ENCODE results near the gene VPS26A. TPM values are rescaled to one million over a fixed set of nuclear protein-coding genes. Genes with fewer than 3 reads are reported as not detected.
A peak's percentile ranks its signal among the peaks of the same experiment; 100 is the strongest.

Gene VPS26A
- total RNA-seq, 1 experiment from 2014 or later: 44.7 TPM

DNA sequence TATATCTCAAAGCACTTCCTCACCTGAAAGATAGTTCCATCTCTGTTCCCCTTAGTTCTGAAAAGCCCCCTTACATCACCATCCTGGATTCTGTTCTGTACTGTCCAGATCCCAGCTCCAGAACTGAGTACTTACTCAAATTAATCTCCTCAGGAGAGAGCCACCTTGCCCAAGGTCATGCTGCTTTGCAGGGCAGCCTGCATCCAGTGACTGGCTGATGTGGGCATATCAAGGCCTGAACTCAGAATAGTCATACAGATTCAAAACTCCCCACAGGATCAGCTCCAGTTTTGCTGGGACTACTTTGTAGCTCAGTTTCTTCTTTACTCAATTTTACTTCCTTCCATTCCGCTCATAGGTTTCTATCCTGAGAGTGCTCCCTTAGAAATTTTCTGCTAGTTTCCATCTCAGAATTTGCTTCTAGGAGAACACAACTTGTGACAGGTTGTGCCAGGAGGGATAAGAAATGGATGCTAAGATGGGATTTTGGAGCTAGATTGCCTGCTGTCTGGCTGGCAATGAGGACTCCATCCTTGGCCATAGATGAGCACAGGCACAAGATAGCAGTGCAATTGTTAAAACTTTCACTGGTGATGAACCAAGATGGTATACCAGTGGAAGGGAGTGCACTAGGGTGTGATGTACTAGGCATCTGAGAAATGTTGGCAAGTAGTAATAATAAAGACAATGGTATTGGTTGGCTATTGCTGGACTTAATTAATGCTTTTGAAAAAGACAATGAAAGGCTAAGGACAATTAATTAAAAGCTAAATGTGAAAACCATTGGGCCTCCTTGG, 18.8 kb upstream of the VPS26A start:
- intact Hi-C loops (cut with micrococcal nuclease): no loop called here
- no peaks in the 10 kb centered on the region for H3K27me3 ChIP-seq (ENCODE audit: low read length)
- BruUV-seq (replicated peaks): no TSS peak

DNA sequence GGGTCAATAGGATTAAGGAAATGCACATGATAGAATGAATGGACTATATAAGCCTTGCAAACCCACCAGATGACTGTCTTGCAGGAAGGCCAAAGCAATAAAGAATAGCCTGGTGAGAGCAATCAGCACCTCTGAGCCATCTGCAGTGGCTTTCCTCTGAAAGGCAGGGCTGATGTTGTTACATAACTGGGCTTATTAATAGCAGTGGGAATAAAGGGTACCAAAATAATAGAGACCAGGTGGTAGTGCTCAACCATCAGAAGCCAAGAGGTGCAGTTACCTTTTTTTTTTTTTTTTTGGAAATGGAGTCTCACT, 16.8 kb upstream of the VPS26A start:
- Histone ChIP-seq H3K79me2 (ENCODE audit: low read length) (peaks cover 8% of the 10 kb centered on the region), H4K20me1 (ENCODE audit: low read length) (no peaks in the 10 kb centered on the region), H3F3A (ENCODE audit: low read length, unreplicated experiment) (peaks cover 5% of the 10 kb centered on the region), H3K36me3 (ENCODE audit: low read depth, low read length) (peaks cover 22% of the 10 kb centered on the region), H2AFZ (ENCODE audit: low read length) (no peak overlapping the region), H3K9me2 (replicated peaks; ENCODE audit: low read length) (no peaks in the 10 kb centered on the region), H3K27ac (ENCODE audit: low read length) (no peak overlapping the region), H3K27me3 (ENCODE audit: low read length) (no peaks in the 10 kb centered on the region), H3K4me2 (ENCODE audit: low read length) (no peak overlapping the region), H3K9me3 (ENCODE audit: low read length) (no peaks in the 10 kb centered on the region), H3K9ac (ENCODE audit: low read length) (no peak overlapping the region), H3K4me1 (ENCODE audit: insufficient read depth, low read length) (0 out of 2 replicates have a peak, but pooled peaks cover under 1% of the 10 kb centered on the region), H3K4me3 (ENCODE audit: low read length) (no peak overlapping the region)
- TF ChIP-seq, protein P1, sequence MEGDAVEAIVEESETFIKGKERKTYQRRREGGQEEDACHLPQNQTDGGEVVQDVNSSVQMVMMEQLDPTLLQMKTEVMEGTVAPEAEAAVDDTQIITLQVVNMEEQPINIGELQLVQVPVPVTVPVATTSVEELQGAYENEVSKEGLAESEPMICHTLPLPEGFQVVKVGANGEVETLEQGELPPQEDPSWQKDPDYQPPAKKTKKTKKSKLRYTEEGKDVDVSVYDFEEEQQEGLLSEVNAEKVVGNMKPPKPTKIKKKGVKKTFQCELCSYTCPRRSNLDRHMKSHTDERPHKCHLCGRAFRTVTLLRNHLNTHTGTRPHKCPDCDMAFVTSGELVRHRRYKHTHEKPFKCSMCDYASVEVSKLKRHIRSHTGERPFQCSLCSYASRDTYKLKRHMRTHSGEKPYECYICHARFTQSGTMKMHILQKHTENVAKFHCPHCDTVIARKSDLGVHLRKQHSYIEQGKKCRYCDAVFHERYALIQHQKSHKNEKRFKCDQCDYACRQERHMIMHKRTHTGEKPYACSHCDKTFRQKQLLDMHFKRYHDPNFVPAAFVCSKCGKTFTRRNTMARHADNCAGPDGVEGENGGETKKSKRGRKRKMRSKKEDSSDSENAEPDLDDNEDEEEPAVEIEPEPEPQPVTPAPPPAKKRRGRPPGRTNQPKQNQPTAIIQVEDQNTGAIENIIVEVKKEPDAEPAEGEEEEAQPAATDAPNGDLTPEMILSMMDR (conservative IDR thresholded peaks at IDR 0.05; ENCODE audit: low read depth, low read length): no peak
- no peak for TF ChIP-seq EZH2phosphoT487 (IDR thresholded peaks at IDR 0.05; ENCODE audit: borderline replicate concordance, low read length)
- no peak for TF ChIP-seq EZH2 (IDR thresholded peaks at IDR 0.05; ENCODE audit: low read length, unreplicated experiment)
- no TSS peak for BruUV-seq (replicated peaks)
- CTCF ChIA-PET: no interaction called here
- ATAC-seq (no peak), DNase-seq (no peak)
- intact Hi-C loops (cut with micrococcal nuclease): no loop called here
- POLR2A ChIA-PET (ENCODE audit: unreplicated experiment): interaction anchor here (0.6 kb wide), 1 partner anchor 311 kb away, joined by 3 read pairs; no protein-coding TSS in a partner anchor

More for the DNA sequence above, 18.8 kb upstream of the VPS26A start:
- CTCF ChIA-PET: no interaction called here
- H4K20me1 ChIP-seq (ENCODE audit: low read length): no peaks in the 10 kb centered on the region
- H3K9ac ChIP-seq (ENCODE audit: low read length): no peak overlapping the region
- H3K4me2 ChIP-seq (ENCODE audit: low read length): no peak overlapping the region
- H3F3A ChIP-seq (ENCODE audit: low read length, unreplicated experiment): peaks cover 5% of the 10 kb centered on the region
- no peak overlapping the region for H2AFZ ChIP-seq (ENCODE audit: low read length)
- peaks cover 26% of the 10 kb centered on the region for H3K36me3 ChIP-seq (ENCODE audit: low read depth, low read length)
- TF ChIP-seq EZH2phosphoT487 (IDR thresholded peaks at IDR 0.05; ENCODE audit: borderline replicate concordance, low read length) (no peak), EZH2 (IDR thresholded peaks at IDR 0.05; ENCODE audit: low read length, unreplicated experiment) (no peak)
- TF ChIP-seq, protein P1 (conservative IDR thresholded peaks at IDR 0.05; ENCODE audit: low read depth, low read length): no peak
- no peak overlapping the region for H3K4me3 ChIP-seq (ENCODE audit: low read length)
- H3K79me2 ChIP-seq (ENCODE audit: low read length): peaks cover 21% of the 10 kb centered on the region
- no peak for ATAC-seq
- H3K27ac ChIP-seq (ENCODE audit: low read length): no peak overlapping the region
- DNase-seq: no peak
- no peaks in the 10 kb centered on the region for H3K9me3 ChIP-seq (ENCODE audit: low read length)
- H3K9me2 ChIP-seq (replicated peaks; ENCODE audit: low read length): no peaks in the 10 kb centered on the region
- POLR2A ChIA-PET (ENCODE audit: unreplicated experiment): interaction anchor here (0.5 kb wide), 1 partner anchor 17 kb away, joined by 3 read pairs; no protein-coding TSS in a partner anchor
- peaks cover 4% of the 10 kb centered on the region; the same call in 1 of the 2 replicates for H3K4me1 ChIP-seq (ENCODE audit: insufficient read depth, low read length)

DNA sequence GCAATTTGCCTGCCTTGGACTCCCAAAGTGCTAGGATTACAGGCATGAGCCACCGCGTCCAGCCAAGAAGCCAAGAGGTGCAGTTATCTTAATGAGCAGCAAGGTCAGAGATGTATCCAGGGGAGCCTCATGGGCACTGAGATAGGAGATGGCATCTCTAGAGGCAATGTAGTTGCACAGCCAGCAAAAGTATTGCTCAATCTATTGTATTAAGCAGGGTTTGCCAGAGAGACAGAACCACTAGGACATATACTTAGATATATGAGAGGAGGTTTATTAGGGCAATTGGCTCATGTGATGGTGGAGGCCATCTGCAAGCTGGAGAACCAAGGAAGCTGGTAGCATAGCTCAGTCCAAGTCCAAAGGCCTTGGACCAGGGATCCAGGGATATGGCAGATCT, 16.3 kb upstream of the VPS26A start:
- no peak overlapping the region for H3K4me2 ChIP-seq (ENCODE audit: low read length)
- H3K4me3 ChIP-seq (ENCODE audit: low read length): no peak overlapping the region
- peaks cover 2% of the 10 kb centered on the region for H3K79me2 ChIP-seq (ENCODE audit: low read length)
- H3K9ac ChIP-seq (ENCODE audit: low read length): no peak overlapping the region
- intact Hi-C loops (cut with micrococcal nuclease): no loop called here
- TF ChIP-seq, protein P1 (conservative IDR thresholded peaks at IDR 0.05; ENCODE audit: low read depth, low read length): no peak
- TF ChIP-seq EZH2 (IDR thresholded peaks at IDR 0.05; ENCODE audit: low read length, unreplicated experiment) (no peak), EZH2phosphoT487 (IDR thresholded peaks at IDR 0.05; ENCODE audit: borderline replicate concordance, low read length) (no peak)
- H2AFZ ChIP-seq (ENCODE audit: low read length): no peak overlapping the region
- ChIA-PET POLR2A (ENCODE audit: unreplicated experiment) (interaction anchor here (0.6 to 0.7 kb wide), 4 partner anchors 10 to 312 kb away, joined by 3 to 16 read pairs (median 3); no protein-coding TSS in a partner anchor), CTCF (no interaction called here)
- peaks cover 17% of the 10 kb centered on the region for H3K36me3 ChIP-seq (ENCODE audit: low read depth, low read length)
- no TSS peak for BruUV-seq (replicated peaks)
- no peaks in the 10 kb centered on the region for H3K9me3 ChIP-seq (ENCODE audit: low read length)
- DNase-seq: no peak
- ATAC-seq: peak; percentile 29; the same call in 1 of the 2 replicates
- peaks cover 5% of the 10 kb centered on the region for H3F3A ChIP-seq (ENCODE audit: low read length, unreplicated experiment)
- no peak overlapping the region for H3K27ac ChIP-seq (ENCODE audit: low read length)
- no peaks in the 10 kb centered on the region for H3K27me3 ChIP-seq (ENCODE audit: low read length)
- H3K9me2 ChIP-seq (replicated peaks; ENCODE audit: low read length): no peaks in the 10 kb centered on the region
- no peaks in the 10 kb centered on the region for H3K4me1 ChIP-seq (ENCODE audit: insufficient read depth, low read length)
- no peaks in the 10 kb centered on the region for H4K20me1 ChIP-seq (ENCODE audit: low read length)

Data from PC-3 (cell line).